NT2/D1 (cell line): ENCODE measurements around the gene WDR70.

ENCODE experiments used
- SUZ12 ChIP-seq: IDR thresholded peaks from 2 replicates; pipeline ENCODE4 v1.6.1; 2011; ENCODE audit not compliant: insufficient read length, insufficient read depth; ENCODE audit errors: extremely low read depth
- ZNF274 ChIP-seq: IDR thresholded peaks from 2 replicates; pipeline ENCODE4 v1.6.1; 2011; ENCODE audit warnings: mild to moderate bottlenecking, low read depth, low read length

GRCh38 chr5:37495668-37496347, 116.7 kb downstream of the WDR70 start:
- TF ChIP-seq ZNF274 (no peak), SUZ12 (no peak)
